ENCODE data around the gene TSPAN2.

- no peak for TF ChIP-seq CTCF (IDR thresholded peaks at IDR 0.05)
- TF ChIP-seq POLR2A (IDR thresholded peaks at IDR 0.05) = no peak
Measured at GRCh38 chr1:115135681-115136080, 46.4 kb upstream of the TSPAN2 start.

Data from Peyer's patch (tissue), 4 donors.